GM19455 (cell line): ENCODE results near the gene GCSAML.
A peak's percentile ranks its signal among the peaks of the same experiment; 100 is the strongest.

Experiments
- ATAC-seq: cut with Tn5 transposase; IDR thresholded peaks from one replicate; pipeline ENCODE4 v1.9.1; 2021; ENCODE audit not compliant: unreplicated experiment

The GCSAML gene

DNA sequence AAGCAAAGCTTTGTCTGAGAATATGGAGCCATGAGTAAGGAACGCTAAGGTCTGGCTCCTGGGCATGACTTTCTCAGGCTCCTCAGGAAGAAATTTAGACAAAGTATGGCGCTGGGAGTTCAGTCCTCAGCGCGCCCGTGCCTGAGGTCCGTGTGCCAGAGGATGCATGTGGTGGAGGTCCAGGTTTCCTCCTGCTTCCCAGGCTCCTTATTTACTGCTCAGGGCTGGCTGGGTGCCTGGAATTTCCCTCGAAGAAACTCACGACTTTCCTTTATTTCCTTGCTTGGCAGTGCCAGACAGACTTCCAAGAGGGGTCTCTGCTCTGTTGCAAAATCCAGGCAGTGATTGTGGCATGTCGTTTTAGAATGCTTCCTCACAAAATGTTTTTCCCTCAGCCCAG is 13.3 kb downstream of the GCSAML start:
- ATAC-seq, result no peak

DNA sequence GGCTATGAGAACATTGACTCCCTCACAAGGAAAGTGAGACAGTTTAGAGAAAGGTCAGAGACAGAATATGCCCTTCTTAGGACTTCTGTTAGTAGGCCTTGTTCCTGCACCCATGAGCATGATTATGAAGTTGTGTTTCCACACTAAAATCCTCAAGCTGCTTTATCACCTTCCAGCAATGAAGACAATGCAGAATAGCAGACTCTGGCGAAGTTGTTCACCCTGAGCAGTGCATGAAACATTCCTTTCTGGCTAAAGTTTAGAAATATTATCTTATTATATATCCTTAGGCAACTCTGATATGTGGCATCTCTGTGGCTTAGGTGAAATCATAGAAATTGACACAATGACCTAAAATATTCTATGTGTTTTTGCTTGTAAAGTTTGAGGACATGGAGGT is 25.3 kb downstream of the GCSAML start:
- no peak for ATAC-seq

- ATAC-seq, result no peak
These were observed 25.7 kb downstream of the GCSAML start for GRCh38 chr1:247574664-247575063.

- ATAC-seq, result peak; percentile 59
These were observed 27.6 kb downstream of the GCSAML start for GRCh38 chr1:247576514-247576913.

DNA sequence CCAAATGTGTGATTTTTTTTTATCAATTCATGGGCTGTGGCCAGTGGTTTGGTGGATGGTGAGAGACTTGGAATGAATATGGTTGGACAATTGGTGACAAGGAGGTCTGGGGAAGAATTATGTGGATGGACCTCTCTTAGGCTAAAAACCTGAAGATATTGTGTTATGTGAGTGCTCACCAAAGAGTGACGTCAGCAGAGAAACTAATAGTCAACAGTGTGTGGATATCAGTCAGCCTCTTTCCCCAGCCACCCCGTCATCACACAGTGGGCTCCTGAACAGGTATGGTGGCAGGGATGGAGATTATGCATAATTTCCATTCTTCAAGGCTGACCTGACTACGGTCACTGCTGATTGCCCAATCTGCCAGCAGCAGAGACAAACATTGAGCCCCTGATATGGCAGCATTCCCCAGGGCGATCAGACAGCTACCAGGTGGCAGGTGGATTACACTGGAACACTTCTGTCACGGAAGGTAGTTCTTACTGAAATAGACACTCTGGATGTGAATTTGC is 30.1 kb downstream of the GCSAML start:
- ATAC-seq, result no peak

GRCh38 chr1:247588060-247588459 is 39.1 kb downstream of the GCSAML start, which contains the start of gene OR2G2:
Gene OR2G2 (plus strand): TSS chr1:247588360. CDS start chr1:247588360, 0 bp downstream.
- no peak for ATAC-seq

DNA sequence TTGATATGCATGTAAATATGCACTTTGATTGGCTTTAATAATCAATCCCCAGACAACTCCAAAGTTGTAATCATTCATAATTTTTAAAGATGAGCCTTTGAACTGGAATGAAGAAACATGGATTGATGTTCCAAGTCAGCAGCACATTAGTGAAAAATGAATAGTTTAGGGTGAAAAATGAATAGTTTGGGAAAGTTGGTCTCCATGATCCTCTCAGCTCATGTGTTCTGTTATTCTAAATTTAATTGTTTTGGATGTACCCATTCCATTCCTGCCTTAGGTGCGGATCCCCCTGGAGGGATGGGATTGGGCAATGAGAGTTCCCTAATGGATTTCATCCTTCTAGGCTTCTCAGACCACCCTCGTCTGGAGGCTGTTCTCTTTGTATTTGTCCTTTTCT is 56.4 kb downstream of the GCSAML start, which contains the start of gene OR2G3:
Gene OR2G3 (plus strand): TSS at position 301 of the 400 bp plus-strand sequence. CDS start 0 bp downstream, at position 301.
- no peak for ATAC-seq

- no peak for ATAC-seq
These were observed 64.5 kb downstream of the GCSAML start for GRCh38 chr1:247613405-247613804.

- no peak for ATAC-seq
These were observed 65.7 kb downstream of the GCSAML start for GRCh38 chr1:247614625-247615024.
